Activated T-cell treated with anti-CD3 and anti-CD28 coated beads for 4 hours (primary cell): ENCODE measurements around the gene SAFB.
A peak's percentile ranks its signal among the peaks of the same experiment; 100 is the strongest.
"Not testable (repeated sequence)": the region's sequence is repeated elsewhere in the genome, so short reads cannot be mapped to it uniquely, and the experiment has no call there.

Experiments
- DNase-seq: peaks from one replicate; pipeline ENCODE4 v3.0.0-alpha.2; 2020

Gene SAFB

GRCh38 chr19:5687360-5688198, 64.7 kb downstream of the SAFB start:
- DNase-seq, result no peak

DNA sequence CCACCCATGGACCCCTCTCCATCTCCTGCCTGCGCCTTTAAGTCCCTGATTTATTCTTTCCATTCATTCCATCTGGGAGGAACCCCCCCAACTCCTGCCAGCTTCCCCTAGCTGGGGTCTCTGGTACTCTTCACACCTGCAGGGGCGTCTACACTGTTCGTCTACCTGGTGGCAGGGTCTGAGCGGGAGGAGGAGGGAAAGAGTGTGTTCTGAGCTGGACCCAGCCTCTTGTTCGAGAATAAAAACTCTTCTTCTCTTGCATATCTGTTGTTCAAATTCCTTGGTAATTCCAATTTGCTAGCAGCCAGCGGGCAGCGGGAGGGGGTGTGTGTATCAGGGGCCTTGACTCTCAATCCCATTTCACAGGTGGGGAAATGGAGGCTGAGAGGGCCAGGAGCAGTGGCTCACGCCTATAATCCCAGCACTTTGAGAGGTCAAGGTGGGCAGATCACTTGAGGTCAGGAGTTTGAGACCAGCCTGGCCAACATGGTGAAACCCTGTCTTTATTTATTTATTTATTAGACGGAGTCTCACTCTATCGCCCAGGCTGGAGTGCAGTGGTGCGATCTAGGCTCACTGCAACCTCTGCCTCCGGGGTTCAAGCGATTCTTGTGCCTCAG, 65.5 kb downstream of the SAFB start:
- DNase-seq, result not testable (repeated sequence)

GRCh38 chr19:5690125-5690954, 67.5 kb downstream of the SAFB start, which contains the start of gene RPL36:
Gene RPL36, plus strand, starts transcription at chr19:5690295. Its CDS starts 213 bp downstream, at chr19:5690508.
- peak; percentile 99 for DNase-seq

- peak; percentile 65 for DNase-seq
These were observed 68.3 kb downstream of the SAFB start for GRCh38 chr19:5690955-5691821.

DNA sequence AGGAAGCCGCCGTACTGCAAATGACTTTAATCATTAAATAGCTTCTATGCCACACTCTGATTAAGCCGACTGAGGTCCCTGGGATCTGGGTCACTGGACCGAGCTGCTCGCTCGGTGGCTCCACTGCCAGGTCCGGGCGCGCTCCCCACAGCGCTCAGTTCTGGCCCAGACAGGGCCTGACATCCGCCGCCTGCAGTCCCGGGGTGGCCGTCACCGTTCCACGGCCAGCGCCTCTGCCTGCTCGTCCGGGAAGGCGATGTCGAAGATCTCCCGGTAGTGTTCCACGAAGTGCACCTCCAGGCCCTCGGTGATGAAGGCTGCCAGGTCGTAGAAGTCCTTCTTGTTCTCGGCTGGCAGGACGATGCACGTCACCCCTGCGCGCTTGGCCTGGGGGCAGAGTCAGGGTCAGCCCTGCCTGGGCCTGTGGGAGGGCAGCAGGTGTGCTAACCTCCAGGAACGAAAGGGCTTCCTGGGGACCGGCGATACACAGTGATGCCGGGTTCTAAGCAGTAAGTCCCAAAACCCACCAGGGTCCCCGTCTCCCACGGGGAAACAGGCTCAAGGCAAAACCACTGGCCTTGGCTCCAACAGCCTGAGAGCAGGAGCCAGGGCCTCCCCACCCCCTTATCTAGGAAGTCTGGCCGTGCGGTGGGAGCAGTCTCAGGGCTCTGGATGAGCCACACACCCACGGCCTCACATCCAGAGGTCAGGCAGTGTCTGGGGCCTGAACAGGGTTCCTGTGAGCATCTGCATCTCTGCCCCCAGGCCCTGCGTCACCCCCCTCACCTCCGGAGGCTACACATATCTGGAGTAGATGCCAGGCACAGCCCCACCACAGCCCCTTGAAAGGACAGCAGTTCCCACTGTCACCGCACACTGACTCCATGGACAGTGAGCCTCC, 69.2 kb downstream of the SAFB start:
- DNase-seq, result no peak

- DNase-seq, result no peak
These were observed 69.9 kb downstream of the SAFB start for GRCh38 chr19:5692723-5693194.

GRCh38 chr19:5693195-5694166, 70.6 kb downstream of the SAFB start:
- DNase-seq, result no peak

GRCh38 chr19:5694167-5694955, 71.5 kb downstream of the SAFB start:
- DNase-seq, result no peak

DNA sequence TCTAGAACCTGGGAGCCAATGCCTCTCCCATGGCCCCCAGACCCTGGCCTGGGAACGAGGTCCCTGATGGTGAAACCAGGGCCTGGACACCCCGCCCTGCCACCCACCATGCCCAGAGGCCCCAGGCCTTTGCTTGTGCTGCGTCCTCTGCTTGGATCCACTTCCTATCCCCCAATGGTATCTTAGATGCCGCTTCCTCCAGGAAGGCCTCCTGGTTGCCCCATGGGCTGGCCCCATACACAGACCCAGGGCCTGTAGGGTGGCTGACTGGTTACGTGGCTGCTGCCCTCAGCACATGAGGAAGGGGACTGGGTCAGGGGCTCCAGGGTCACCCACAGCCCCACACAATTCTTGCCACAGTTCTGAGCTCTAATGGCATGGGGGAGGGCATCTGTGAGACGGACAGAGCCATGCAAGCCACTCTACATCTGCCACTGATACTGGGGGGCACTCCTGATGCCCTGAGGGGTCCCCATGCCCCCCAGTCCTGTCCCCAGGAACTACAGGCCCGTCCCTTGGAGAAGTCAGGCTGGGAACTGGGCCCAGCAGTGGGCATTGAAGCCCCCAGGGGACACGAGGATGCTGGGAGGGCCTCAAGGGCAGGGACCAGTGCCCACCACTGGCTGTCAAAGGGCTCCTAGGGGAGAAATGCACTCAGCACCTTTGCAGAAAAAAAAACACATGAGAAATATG, 72.2 kb downstream of the SAFB start:
- DNase-seq, result no peak

DNA sequence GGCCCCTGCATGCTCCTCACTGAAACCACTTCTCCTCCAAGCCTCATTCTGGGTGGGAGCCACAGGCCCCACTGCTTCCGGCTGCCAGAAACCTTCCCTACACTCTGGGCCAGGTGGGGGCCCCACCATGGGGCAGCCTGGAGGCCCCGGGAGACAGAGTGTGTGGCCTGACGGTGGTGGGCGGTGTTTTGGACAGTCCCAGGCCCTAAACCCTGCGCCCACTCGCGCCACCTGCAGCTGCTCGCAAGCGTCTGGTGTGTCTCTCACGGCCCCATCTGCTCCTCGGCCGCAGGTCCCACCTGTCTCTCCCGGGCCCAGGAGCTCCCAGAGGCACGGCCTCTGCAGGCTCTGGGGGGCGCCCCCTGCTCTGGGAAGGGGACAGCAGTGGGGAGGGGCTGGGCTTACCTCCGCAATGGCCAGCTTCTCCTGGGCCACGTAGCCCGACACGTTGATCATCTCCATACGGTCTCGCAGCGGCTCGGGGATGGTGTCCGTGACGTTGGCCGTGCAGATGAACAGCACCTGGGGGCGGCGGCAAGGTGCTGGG, 72.8 kb downstream of the SAFB start:
- DNase-seq, result no peak

GRCh38 chr19:5696196-5697021, 73.5 kb downstream of the SAFB start:
- DNase-seq, result no peak

GRCh38 chr19:5697022-5697889, 74.4 kb downstream of the SAFB start:
- no peak for DNase-seq

DNA sequence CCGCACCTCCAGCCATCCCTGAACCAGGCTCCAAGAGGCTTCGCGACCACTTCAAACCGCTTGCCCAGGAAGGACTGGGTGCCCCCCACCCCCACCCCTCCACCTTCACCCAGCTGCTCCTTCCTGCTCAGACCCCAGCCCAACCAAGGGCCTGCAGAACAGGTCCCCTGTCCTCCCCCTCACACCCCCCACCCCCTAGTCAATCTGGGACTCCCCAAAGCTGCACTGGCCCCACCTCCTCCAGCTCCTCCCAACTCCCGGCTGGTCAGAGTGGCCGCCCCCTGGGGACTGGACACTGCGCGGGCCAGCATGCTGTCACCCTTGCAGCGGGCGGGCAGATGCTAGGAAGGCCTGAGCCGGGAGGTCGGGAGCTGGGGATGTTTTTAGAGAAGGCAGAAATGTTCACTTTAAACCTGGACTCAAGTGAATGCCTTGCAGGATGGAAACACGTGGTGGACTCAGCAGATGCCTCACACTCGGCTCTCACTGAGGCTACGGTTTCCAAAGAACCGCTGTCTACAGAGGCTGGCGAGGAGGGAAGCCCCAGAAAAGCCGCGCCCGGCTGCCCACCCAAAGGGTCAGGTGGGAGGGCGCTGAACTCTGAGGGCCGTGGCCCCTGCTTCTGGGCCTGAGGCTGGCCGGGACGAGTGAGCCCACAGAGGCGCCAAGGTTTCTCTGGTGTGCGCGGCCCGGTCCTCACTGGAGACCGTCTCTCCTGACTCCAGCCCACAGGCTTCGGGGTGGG, 75.2 kb downstream of the SAFB start:
- no peak for DNase-seq

- DNase-seq, result no peak
These were observed 75.9 kb downstream of the SAFB start for GRCh38 chr19:5698635-5699422.
